K562 (cell line): ENCODE measurements around the gene NMT1. TPM values are rescaled to one million over a fixed set of nuclear protein-coding genes. Genes with fewer than 3 reads are reported as not detected.

ENCODE experiments used
- CBFA2T2 ChIP-seq: fragments of 450-650 bp; conservative IDR thresholded peaks from 2 replicates; pipeline ENCODE4 v1.6.1; 2017; ENCODE audit warnings: mild to moderate bottlenecking
- E2F8 ChIP-seq: fragments of 450-650 bp; IDR thresholded peaks from 2 replicates; pipeline ENCODE4 v1.7.1; 2018; ENCODE audit warnings: mild to moderate bottlenecking, low read depth; ENCODE audit not compliant: partially characterized antibody
- ELF1 ChIP-seq: fragments of 200-800 bp; sonication (Bioruptor generic); IDR thresholded peaks from 2 replicates; pipeline ENCODE4 v1.6.1; 2016; ENCODE audit warnings: missing genetic modification characterization, missing compliant biosample characterization
- ELF2 ChIP-seq: fragments of 250-450 bp; sonication (Bioruptor Pico); IDR thresholded peaks from 2 replicates; pipeline ENCODE4 v1.5.0; 2021; ENCODE audit warnings: mild to moderate bottlenecking
- GABPB2 ChIP-seq: fragments of 250-450 bp; sonication (Bioruptor Pico); conservative IDR thresholded peaks from 2 replicates; pipeline ENCODE4 v1.5.1; 2021; ENCODE audit warnings: mild to moderate bottlenecking
- MAZ ChIP-seq, 2 experiments: fragments of 450-650 bp in 1 of 2; sonication (generic) in 1 of 2; formaldehyde crosslinking; IDR thresholded peaks in 1 of 2; conservative IDR thresholded peaks in 1 of 2; 2 replicates each; pipeline versions ENCODE4 v1.4.0 to v1.5.0; 2020; ENCODE audit warnings: mild to moderate bottlenecking in 1 of 2, missing genetic modification reagents in 1 of 2
- NBN ChIP-seq: fragments of 450-650 bp; IDR thresholded peaks from 2 replicates; pipeline ENCODE4 v1.6.1; 2016; ENCODE audit warnings: low read depth, mild to moderate bottlenecking
- NCOA2 ChIP-seq, 2 experiments: fragments of 450-650 bp; IDR thresholded peaks; 2 replicates each; pipeline ENCODE4 v1.6.1; 2018; ENCODE audit warnings: mild to moderate bottlenecking in 2 of 2, moderate library complexity in 1 of 2; ENCODE audit not compliant: partially characterized antibody in 2 of 2
- POLR2B ChIP-seq: fragments of 450-650 bp; IDR thresholded peaks from 2 replicates; pipeline ENCODE4 v1.6.1; 2018; ENCODE audit warnings: low read depth; ENCODE audit not compliant: partially characterized antibody
- TAF9B ChIP-seq: fragments of 450-650 bp; IDR thresholded peaks from 2 replicates; pipeline ENCODE4 v1.6.1; 2018; ENCODE audit warnings: mild to moderate bottlenecking; ENCODE audit not compliant: partially characterized antibody
- XRCC3 ChIP-seq: fragments of 450-650 bp; IDR thresholded peaks from 2 replicates; pipeline ENCODE4 v1.6.1; 2017; ENCODE audit warnings: mild to moderate bottlenecking, moderate library complexity
- ZNF583 ChIP-seq: fragments of 250-450 bp; sonication (Bioruptor Pico); IDR thresholded peaks from 2 replicates; pipeline ENCODE4 v1.4.0; 2020
- polyA plus RNA-seq, 8 experiments: library from polyadenylated mRNA; depleted of rRNA in 4 of 8; stranded (reverse) in 5 of 8; unstranded in 3 of 8; fragments of >200 nt; fragmentation: Nextera tagmentation in 2 of 8; fragmentation: Illumina TruSeq in 1 of 8; extraction: Ambion mirVana in 2 of 8; extraction: Trizol in 1 of 8; gene quantifications; 2 replicates each; pipeline versions ENCODE4 v1.2.1 to v1.2.3, GENCODE V29; 2011 to 2014; ENCODE audit warnings: inconsistent platforms in 1 of 8, missing spikeins in 1 of 8
- total RNA-seq, 7 experiments: library from RNA; depleted of rRNA in 6 of 7; stranded (reverse); fragments of >200 nt in 6 of 7; fragmentation: Illumina TruSeq in 2 of 7; extraction: Trizol in 2 of 7; gene quantifications; 2 replicates each; pipeline versions ENCODE4 v1.2.1 to v1.2.3, GENCODE V29; 2011 to 2021; ENCODE audit warnings: low replicate concordance in 1 of 7
- TF ChIP-seq, protein P1 (sequence below): fragments of 450-650 bp; IDR thresholded peaks from 2 replicates; pipeline ENCODE4 v1.6.1; 2016; ENCODE audit warnings: mild to moderate bottlenecking, moderate library complexity

The NMT1 gene
- total and polyA plus RNA-seq, 9 of the 15 experiments (the other 6 are each of a cell fraction or from before 2014, with no cell fraction given): 86.7 to 569 (median 213) TPM

DNA sequence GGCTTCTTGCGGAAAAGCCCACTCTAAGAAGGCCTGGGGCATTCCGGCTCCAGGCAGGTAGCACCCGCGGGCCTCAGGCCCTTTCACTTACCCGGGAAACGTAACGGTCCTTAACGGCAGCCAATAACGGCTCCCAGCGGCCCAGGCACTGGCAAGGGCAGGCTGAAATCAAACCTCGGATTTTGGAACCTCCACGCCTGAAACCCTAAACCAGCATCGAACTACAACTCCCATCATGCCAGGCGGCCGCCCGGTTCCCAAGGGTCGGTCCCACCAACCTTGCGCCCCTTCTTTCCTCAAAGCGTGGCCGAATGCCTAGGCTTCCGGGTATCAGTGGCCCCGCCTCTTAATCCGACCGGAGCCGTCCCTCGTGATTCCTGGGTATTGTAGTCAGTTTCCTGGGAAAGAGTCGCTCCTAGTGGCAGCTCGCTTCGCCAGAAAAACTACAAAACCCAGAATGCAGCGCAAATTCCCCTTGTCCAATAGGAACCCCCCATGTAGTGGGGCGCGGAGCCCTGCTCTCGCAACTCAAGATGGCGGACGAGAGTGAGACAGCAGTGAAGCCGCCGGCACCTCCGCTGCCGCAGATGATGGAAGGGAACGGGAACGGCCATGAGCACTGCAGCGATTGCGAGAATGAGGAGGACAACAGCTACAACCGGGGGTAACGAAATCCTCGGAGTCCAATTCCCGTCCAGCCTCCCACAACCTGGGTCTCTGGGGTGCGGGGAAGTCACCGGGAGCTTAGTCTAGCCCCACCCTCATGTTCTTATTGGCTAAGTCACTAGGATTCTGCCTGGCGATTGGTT lies at the start of gene NMT1 (continued):
- TF ChIP-seq NCOA2 (IDR thresholded peaks at IDR 0.05; ENCODE audit: partially characterized antibody in 2 of 2) (no peak), ELF2 (CRISPR knock-in tag) (peak; percentile 97), GABPB2 (CRISPR knock-in tag) (no peak), XRCC3 (no peak), TAF9B (peak; percentile 100), POLR2B (peak; percentile 93), NBN (no peak), MAZ (CRISPR knock-in tag; conservative IDR thresholded peaks at IDR 0.05 in 1 of 2, IDR thresholded peaks at IDR 0.05 in 1 of 2) (peak; percentile 21 to 66; a peak in 3 of 4 replicates), CBFA2T2 (no peak), ZNF583 (CRISPR knock-in tag) (peak; percentile 77; the same call in 1 of the 2 replicates), E2F8 (peak; percentile 80), ELF1 (tag) (peak; percentile 99)
- TF ChIP-seq, protein P1, sequence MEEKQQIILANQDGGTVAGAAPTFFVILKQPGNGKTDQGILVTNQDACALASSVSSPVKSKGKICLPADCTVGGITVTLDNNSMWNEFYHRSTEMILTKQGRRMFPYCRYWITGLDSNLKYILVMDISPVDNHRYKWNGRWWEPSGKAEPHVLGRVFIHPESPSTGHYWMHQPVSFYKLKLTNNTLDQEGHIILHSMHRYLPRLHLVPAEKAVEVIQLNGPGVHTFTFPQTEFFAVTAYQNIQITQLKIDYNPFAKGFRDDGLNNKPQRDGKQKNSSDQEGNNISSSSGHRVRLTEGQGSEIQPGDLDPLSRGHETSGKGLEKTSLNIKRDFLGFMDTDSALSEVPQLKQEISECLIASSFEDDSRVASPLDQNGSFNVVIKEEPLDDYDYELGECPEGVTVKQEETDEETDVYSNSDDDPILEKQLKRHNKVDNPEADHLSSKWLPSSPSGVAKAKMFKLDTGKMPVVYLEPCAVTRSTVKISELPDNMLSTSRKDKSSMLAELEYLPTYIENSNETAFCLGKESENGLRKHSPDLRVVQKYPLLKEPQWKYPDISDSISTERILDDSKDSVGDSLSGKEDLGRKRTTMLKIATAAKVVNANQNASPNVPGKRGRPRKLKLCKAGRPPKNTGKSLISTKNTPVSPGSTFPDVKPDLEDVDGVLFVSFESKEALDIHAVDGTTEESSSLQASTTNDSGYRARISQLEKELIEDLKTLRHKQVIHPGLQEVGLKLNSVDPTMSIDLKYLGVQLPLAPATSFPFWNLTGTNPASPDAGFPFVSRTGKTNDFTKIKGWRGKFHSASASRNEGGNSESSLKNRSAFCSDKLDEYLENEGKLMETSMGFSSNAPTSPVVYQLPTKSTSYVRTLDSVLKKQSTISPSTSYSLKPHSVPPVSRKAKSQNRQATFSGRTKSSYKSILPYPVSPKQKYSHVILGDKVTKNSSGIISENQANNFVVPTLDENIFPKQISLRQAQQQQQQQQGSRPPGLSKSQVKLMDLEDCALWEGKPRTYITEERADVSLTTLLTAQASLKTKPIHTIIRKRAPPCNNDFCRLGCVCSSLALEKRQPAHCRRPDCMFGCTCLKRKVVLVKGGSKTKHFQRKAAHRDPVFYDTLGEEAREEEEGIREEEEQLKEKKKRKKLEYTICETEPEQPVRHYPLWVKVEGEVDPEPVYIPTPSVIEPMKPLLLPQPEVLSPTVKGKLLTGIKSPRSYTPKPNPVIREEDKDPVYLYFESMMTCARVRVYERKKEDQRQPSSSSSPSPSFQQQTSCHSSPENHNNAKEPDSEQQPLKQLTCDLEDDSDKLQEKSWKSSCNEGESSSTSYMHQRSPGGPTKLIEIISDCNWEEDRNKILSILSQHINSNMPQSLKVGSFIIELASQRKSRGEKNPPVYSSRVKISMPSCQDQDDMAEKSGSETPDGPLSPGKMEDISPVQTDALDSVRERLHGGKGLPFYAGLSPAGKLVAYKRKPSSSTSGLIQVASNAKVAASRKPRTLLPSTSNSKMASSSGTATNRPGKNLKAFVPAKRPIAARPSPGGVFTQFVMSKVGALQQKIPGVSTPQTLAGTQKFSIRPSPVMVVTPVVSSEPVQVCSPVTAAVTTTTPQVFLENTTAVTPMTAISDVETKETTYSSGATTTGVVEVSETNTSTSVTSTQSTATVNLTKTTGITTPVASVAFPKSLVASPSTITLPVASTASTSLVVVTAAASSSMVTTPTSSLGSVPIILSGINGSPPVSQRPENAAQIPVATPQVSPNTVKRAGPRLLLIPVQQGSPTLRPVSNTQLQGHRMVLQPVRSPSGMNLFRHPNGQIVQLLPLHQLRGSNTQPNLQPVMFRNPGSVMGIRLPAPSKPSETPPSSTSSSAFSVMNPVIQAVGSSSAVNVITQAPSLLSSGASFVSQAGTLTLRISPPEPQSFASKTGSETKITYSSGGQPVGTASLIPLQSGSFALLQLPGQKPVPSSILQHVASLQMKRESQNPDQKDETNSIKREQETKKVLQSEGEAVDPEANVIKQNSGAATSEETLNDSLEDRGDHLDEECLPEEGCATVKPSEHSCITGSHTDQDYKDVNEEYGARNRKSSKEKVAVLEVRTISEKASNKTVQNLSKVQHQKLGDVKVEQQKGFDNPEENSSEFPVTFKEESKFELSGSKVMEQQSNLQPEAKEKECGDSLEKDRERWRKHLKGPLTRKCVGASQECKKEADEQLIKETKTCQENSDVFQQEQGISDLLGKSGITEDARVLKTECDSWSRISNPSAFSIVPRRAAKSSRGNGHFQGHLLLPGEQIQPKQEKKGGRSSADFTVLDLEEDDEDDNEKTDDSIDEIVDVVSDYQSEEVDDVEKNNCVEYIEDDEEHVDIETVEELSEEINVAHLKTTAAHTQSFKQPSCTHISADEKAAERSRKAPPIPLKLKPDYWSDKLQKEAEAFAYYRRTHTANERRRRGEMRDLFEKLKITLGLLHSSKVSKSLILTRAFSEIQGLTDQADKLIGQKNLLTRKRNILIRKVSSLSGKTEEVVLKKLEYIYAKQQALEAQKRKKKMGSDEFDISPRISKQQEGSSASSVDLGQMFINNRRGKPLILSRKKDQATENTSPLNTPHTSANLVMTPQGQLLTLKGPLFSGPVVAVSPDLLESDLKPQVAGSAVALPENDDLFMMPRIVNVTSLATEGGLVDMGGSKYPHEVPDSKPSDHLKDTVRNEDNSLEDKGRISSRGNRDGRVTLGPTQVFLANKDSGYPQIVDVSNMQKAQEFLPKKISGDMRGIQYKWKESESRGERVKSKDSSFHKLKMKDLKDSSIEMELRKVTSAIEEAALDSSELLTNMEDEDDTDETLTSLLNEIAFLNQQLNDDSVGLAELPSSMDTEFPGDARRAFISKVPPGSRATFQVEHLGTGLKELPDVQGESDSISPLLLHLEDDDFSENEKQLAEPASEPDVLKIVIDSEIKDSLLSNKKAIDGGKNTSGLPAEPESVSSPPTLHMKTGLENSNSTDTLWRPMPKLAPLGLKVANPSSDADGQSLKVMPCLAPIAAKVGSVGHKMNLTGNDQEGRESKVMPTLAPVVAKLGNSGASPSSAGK: no peak
